Stimulated activated naive CD8-positive, alpha-beta T cell treated with anti-CD3 and anti-CD28 coated beads, Interleukin-15, Interleukin-2, amounts not matched to agents 100 U/mL and 50 U/mL, for 24 hours (primary cell): Measurements from ENCODE around the gene KDM5C.
"Not testable (repeated sequence)": the region's sequence is repeated elsewhere in the genome, so short reads cannot be mapped to it uniquely, and the experiment has no call there.

Source experiments
- ATAC-seq: fragments of 150-1000 bp; cut with Tn5 transposase; one replicate; pipeline ENCODE4 v1.10.0; 2021
- DNase-seq: peaks from one replicate; pipeline ENCODE4 v3.0.0; 2021

Gene KDM5C

GRCh38 chrX:53190363-53190960 is 34.5 kb downstream of the KDM5C start:
- DNase-seq: no peak
- ATAC-seq: no peak

- ATAC-seq (peak; percentile 86), DNase-seq (peak; percentile 42)
Observed at GRCh38 chrX:53188763-53189162, 36.2 kb downstream of the KDM5C start.

GRCh38 chrX:53186351-53186750 is 38.7 kb downstream of the KDM5C start:
- peak; percentile 16 for DNase-seq
- ATAC-seq: peak; percentile 82

GRCh38 chrX:53184836-53185235 is 40.2 kb downstream of the KDM5C start:
- DNase-seq: no peak
- ATAC-seq: no peak

GRCh38 chrX:53171356-53171755 is 53.7 kb downstream of the KDM5C start:
- DNase-seq (no peak), ATAC-seq (no peak)

GRCh38 chrX:53166103-53166502 is 58.9 kb downstream of the KDM5C start:
- DNase-seq (no peak), ATAC-seq (no peak)

GRCh38 chrX:53164566-53164965 is 60.4 kb downstream of the KDM5C start:
- not testable (repeated sequence) for ATAC-seq, DNase-seq

GRCh38 chrX:53163436-53163835 is 61.6 kb downstream of the KDM5C start:
- DNase-seq: no peak
- ATAC-seq: no peak

- no peak for ATAC-seq
Observed at GRCh38 chrX:53160297-53160983, 64.6 kb downstream of the KDM5C start.

GRCh38 chrX:53159184-53159583 is 65.8 kb downstream of the KDM5C start:
- no peak for DNase-seq
- no peak for ATAC-seq

More at GRCh38 chrX:53160297-53160983, 64.6 kb downstream of the KDM5C start:
- DNase-seq: no peak

GRCh38 chrX:53156207-53156596 is 68.8 kb downstream of the KDM5C start:
- no peak for DNase-seq
- ATAC-seq: no peak

- ATAC-seq (no peak), DNase-seq (no peak)
Observed at GRCh38 chrX:53155512-53156206, 69.3 kb downstream of the KDM5C start.

- DNase-seq (no peak), ATAC-seq (no peak)
Observed at GRCh38 chrX:53153581-53153980, 71.4 kb downstream of the KDM5C start.
